H1 (cell line): ENCODE results near the gene BTG2. TPM values are rescaled to one million over a fixed set of nuclear protein-coding genes. Genes with fewer than 3 reads are reported as not detected.

ENCODE experiments used
- BACH1 ChIP-seq: IDR thresholded peaks from 2 replicates; pipeline ENCODE4 v1.6.1; 2012; ENCODE audit warnings: low read length, improper control_type of control experiment
- CBX8 ChIP-seq: fragments of 300-800, 300-1000 bp; sonication (generic); IDR thresholded peaks from 2 replicates; pipeline ENCODE4 v1.7.1; 2016; ENCODE audit warnings: low read depth, low read length, borderline replicate concordance
- CEBPB ChIP-seq: IDR thresholded peaks from 2 replicates; pipeline ENCODE4 v1.6.1; 2012; ENCODE audit warnings: low read depth, low read length
- RBBP5 ChIP-seq: IDR thresholded peaks from 2 replicates; pipeline ENCODE4 v1.7.1; 2012; ENCODE audit warnings: low read depth, mild to moderate bottlenecking, inconsistent platforms, low read length, moderate library complexity, borderline replicate concordance
- SP2 ChIP-seq: IDR thresholded peaks from 2 replicates; pipeline ENCODE4 v1.6.1; 2012; ENCODE audit warnings: mild to moderate bottlenecking, low read length, inconsistent platforms
- polyA plus RNA-seq, 7 experiments: library from polyadenylated mRNA; depleted of rRNA in 3 of 7; stranded (reverse) in 5 of 7; unstranded in 2 of 7; fragments of >200 nt in 5 of 7; fragments of 200-250 nt in 2 of 7; gene quantifications; 1 replicate in 5 of 7; 2 replicates in 1 of 7; 4 replicates in 1 of 7; pipeline versions ENCODE4 v1.2.1 to v1.2.3, GENCODE V29; 2011 to 2013; ENCODE audit warnings: missing spikeins in 2 of 7, mixed read lengths in 2 of 7
- total RNA-seq: library from RNA; stranded (reverse); fragmentation: NEBNext Ultra II Directional; extraction: Animal tissue kit (Norgen Biotek cat#: 25700); gene quantifications from 2 replicates; pipeline ENCODE4 v1.2.1, GENCODE V29; 2021

The BTG2 gene
- total and polyA plus RNA-seq, 2 of the 8 experiments (the other 6 are each of a cell fraction or from before 2014, with no cell fraction given), result 4.8 to 11.0 TPM

- TF ChIP-seq RBBP5, result no peak
- TF ChIP-seq CEBPB, result no peak
- no peak for TF ChIP-seq BACH1
- TF ChIP-seq CBX8, result no peak
- TF ChIP-seq SP2, result no peak
Measured at GRCh38 chr1:203336097-203336496, 30.8 kb downstream of the BTG2 start (continued).
